Vagina (tissue), 2 donors: ENCODE data around the gene PIAS3. TPM values are rescaled to one million over a fixed set of nuclear protein-coding genes. Genes with fewer than 3 reads are reported as not detected.

ENCODE experiments used
- DNase-seq, 2 donors: peaks; one replicate each; pipeline ENCODE4 v3.0.0-alpha.2; 2017; ENCODE audit errors: extremely low spot score in 2 of 2
- H3K27ac ChIP-seq: fragments of 200-600 bp; sonication (generic); one replicate; pipeline ENCODE4 v1.5.1; 2019
- H3K27me3 ChIP-seq: fragments of 200-600 bp; sonication (generic); one replicate; pipeline ENCODE4 v1.5.1; 2019
- H3K36me3 ChIP-seq, 2 donors: fragments of 200-600 bp; sonication (generic); one replicate each; pipeline ENCODE4 v1.5.1; 2017 to 2019
- H3K4me1 ChIP-seq: fragments of 200-600 bp; sonication (generic); one replicate; pipeline ENCODE4 v1.5.1; 2019
- H3K4me3 ChIP-seq, 2 donors: fragments of 200-600 bp; sonication (generic); 1 replicate in 1 of 2; 2 replicates in 1 of 2; pipeline ENCODE4 v1.5.1; 2016 to 2019
- H3K9me3 ChIP-seq: fragments of 200-600 bp; sonication (generic); one replicate; pipeline ENCODE4 v1.5.1; 2019
- CTCF ChIP-seq, 3 experiments: fragments of 450-650 bp in 2 of 3; fragments of 200-600 bp in 1 of 3; sonication (generic) in 1 of 3; IDR thresholded peaks; one replicate each; pipeline ENCODE4 v1.5.1; 2017 to 2019; ENCODE audit warnings: antibody characterized with exemption in 3 of 3, mild to moderate bottlenecking in 2 of 3, moderate library complexity in 2 of 3
- POLR2A ChIP-seq, 2 donors: fragments of 450-650 bp; IDR thresholded peaks; one replicate each; pipeline ENCODE4 v1.6.1; 2017; ENCODE audit warnings: antibody characterized with exemption in 2 of 2, mild to moderate bottlenecking in 2 of 2, moderate library complexity in 2 of 2
- POLR2AphosphoS5 ChIP-seq, 2 donors: sonication (generic); formaldehyde crosslinking; IDR thresholded peaks; one replicate each; pipeline ENCODE4 v1.9.0; 2017; ENCODE audit warnings: antibody characterized with exemption in 2 of 2, mild to moderate bottlenecking in 2 of 2, low read depth in 1 of 2; ENCODE audit not compliant: insufficient read depth in 1 of 2
- intact Hi-C: fragments of 100-400 bp; cut with DNase I; formaldehyde crosslinking; loops from one replicate; pipeline ENCODE4 v1.15.1; 2023
- total RNA-seq: library from RNA; depleted of rRNA; stranded (reverse); fragments of >200 nt; gene quantifications from one replicate; pipeline ENCODE4 v1.2.3, GENCODE V29; 2016

PIAS3 gene
- total RNA-seq, 1 donor from 2014 or later: 40.5 TPM

GRCh38 chr1:145891587-145892485, 33.0 kb upstream of the PIAS3 start:
- Histone ChIP-seq H3K4me3 (peak overlapping the region; percentile 4 to 28), H3K9me3 (no peaks in the 10 kb centered on the region), H3K27me3 (no peaks in the 10 kb centered on the region), H3K36me3 (no peaks in the 10 kb centered on the region), H3K27ac (peak overlapping the region; percentile 96), H3K4me1 (peaks cover 31% of the 10 kb centered on the region)
- peak in 1 of 2 donors; percentile 98 for DNase-seq
- peak; percentile 83 to 94 for TF ChIP-seq POLR2AphosphoS5 (IDR thresholded peaks at IDR 0.05; ENCODE audit: insufficient read depth in 1 of 2, low read depth in 1 of 2)
- TF ChIP-seq POLR2A (IDR thresholded peaks at IDR 0.05): peak in 1 of 2 donors; percentile 47
- peak; percentile 89 to 99 (median 90) for TF ChIP-seq CTCF (IDR thresholded peaks at IDR 0.05)
- intact Hi-C loops: no loop called here

GRCh38 chr1:145891143-145891542, 32.3 kb upstream of the PIAS3 start:
- TF ChIP-seq POLR2AphosphoS5 (IDR thresholded peaks at IDR 0.05; ENCODE audit: insufficient read depth in 1 of 2, low read depth in 1 of 2): no peak
- no peak for TF ChIP-seq POLR2A (IDR thresholded peaks at IDR 0.05)
- TF ChIP-seq CTCF (IDR thresholded peaks at IDR 0.05): no peak
- H3K27me3 ChIP-seq: no peaks in the 10 kb centered on the region
- H3K4me1 ChIP-seq: peaks cover 31% of the 10 kb centered on the region
- H3K27ac ChIP-seq: peak overlapping the region; percentile 96
- peak in 1 of 2 donors; percentile 84 for DNase-seq
- H3K4me3 ChIP-seq: no peak overlapping the region
- no peaks in the 10 kb centered on the region for H3K9me3 ChIP-seq
- H3K36me3 ChIP-seq: no peaks in the 10 kb centered on the region
- intact Hi-C loops: no loop called here

DNA sequence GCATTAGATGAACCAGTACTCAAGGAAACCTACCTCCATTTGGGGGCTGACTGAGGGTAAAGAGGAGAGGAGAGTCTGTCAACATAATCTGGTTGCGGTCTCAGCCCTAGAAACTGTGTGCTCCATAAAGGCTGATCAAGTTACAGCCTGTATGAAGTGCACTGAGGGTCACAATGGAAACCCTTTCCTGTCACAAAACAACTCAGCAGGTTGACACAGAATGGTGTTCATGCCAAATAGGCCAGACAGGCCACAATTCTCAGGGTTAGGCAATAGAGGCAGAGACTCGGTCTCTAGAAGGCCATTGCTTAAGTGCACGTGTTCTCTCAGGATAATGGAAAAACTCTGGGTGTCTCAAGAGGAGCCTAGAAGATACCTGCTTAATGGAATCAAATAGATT, 30.8 kb upstream of the PIAS3 start:
- Histone ChIP-seq H3K36me3 (no peaks in the 10 kb centered on the region), H3K9me3 (no peaks in the 10 kb centered on the region), H3K27me3 (no peaks in the 10 kb centered on the region), H3K4me1 (peaks cover 38% of the 10 kb centered on the region), H3K27ac (peak overlapping the region; percentile 96), H3K4me3 (no peak overlapping the region)
- TF ChIP-seq CTCF (IDR thresholded peaks at IDR 0.05): no peak
- TF ChIP-seq POLR2A (IDR thresholded peaks at IDR 0.05): no peak
- TF ChIP-seq POLR2AphosphoS5 (IDR thresholded peaks at IDR 0.05; ENCODE audit: insufficient read depth in 1 of 2, low read depth in 1 of 2): no peak
- peak in 1 of 2 donors; percentile 78 for DNase-seq
- intact Hi-C loops: no loop called here

DNA sequence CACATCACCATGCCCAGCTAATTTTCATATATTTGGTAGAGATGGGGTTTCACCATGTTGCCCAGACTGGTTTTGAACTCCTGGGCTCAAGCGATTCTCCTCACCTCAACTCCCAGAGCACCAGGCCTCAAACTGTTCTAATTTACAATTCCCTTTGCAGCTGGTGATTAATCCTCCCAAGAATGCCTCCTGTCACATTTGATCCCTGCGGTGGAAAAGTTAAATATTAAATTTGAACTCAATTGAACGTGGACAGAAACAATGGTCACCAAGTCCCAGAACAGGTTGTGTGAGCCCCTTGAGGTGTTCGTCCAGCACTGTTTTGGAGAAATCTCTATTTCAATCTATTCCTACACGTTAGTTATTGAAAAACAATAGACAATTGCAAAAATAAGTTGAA, 28.8 kb upstream of the PIAS3 start:
- TF ChIP-seq POLR2AphosphoS5 (IDR thresholded peaks at IDR 0.05; ENCODE audit: insufficient read depth in 1 of 2, low read depth in 1 of 2) (no peak), CTCF (IDR thresholded peaks at IDR 0.05) (no peak), POLR2A (IDR thresholded peaks at IDR 0.05) (no peak)
- peak in 1 of 2 donors; percentile 62 for DNase-seq
- Histone ChIP-seq H3K27ac (no peak overlapping the region), H3K36me3 (no peaks in the 10 kb centered on the region), H3K27me3 (no peaks in the 10 kb centered on the region), H3K4me1 (peaks cover 32% of the 10 kb centered on the region), H3K4me3 (no peak overlapping the region), H3K9me3 (no peaks in the 10 kb centered on the region)
- intact Hi-C loops: no loop called here

- peaks cover 25% of the 10 kb centered on the region for H3K4me1 ChIP-seq
- no peaks in the 10 kb centered on the region for H3K36me3 ChIP-seq
- DNase-seq: no peak
- no peak for TF ChIP-seq CTCF (IDR thresholded peaks at IDR 0.05)
- TF ChIP-seq POLR2AphosphoS5 (IDR thresholded peaks at IDR 0.05; ENCODE audit: insufficient read depth in 1 of 2, low read depth in 1 of 2): no peak
- TF ChIP-seq POLR2A (IDR thresholded peaks at IDR 0.05): no peak
- intact Hi-C loops: no loop called here
- H3K27ac ChIP-seq: peak overlapping the region; percentile 45
- H3K4me3 ChIP-seq: no peak overlapping the region
- H3K27me3 ChIP-seq: no peaks in the 10 kb centered on the region
- H3K9me3 ChIP-seq: no peaks in the 10 kb centered on the region
Observed at GRCh38 chr1:145886816-145887215, 27.9 kb upstream of the PIAS3 start.
